LNCaP clone FGC (cell line): ENCODE measurements around the gene PRDM7.

Source experiments
- DNase-seq: peaks from one replicate; pipeline ENCODE4 v3.0.0-alpha.2; 2011; ENCODE audit warnings: low read depth
- H3K4me3 ChIP-seq: 2 replicates; pipeline ENCODE4 v1.5.1; 2011; ENCODE audit warnings: mild to moderate bottlenecking, low read depth, low read length, control low read depth
- TF ChIP-seq, protein P1 (sequence below): IDR thresholded peaks from 2 replicates; pipeline ENCODE4 v1.5.1; 2012; ENCODE audit warnings: mild to moderate bottlenecking; ENCODE audit not compliant: control insufficient read depth, insufficient read depth; ENCODE audit errors: extremely low read depth

Gene PRDM7

DNA sequence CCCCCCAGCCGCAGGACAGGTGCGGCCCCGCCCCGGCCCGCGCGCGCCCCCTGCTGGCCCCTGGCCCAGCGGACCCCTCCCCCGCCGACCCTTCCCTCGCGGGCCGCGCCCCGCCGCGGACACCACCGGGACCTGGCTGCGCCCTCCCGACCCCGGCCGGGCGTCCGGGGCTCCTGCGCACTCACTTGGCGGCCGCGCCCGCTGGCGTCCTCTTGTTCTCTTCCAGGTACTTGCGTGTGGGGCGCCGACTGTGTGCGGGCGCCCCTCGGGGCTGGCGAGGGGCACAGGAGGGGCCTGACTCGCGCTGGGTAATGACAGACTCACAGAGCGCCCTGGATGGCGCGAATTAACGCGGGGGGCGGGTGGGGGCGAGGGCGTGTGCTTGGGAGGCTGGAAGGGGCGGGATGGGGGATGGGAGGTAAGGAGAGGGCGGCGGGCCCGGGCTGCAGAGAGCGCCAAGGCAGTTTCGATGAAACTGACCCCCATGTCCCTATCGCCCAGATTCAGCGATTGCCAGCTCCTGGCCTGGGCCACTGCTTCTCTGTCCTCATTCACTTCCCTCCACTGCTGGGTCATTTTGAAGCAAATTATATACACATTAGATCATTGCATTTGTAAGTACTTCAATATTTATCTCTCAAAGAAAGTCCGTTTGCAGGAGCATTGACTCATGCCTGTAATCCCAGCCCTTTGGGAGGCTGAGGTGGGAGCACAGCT, 57.4 kb downstream of the PRDM7 start:
- no peak for DNase-seq
- TF ChIP-seq, protein P1, sequence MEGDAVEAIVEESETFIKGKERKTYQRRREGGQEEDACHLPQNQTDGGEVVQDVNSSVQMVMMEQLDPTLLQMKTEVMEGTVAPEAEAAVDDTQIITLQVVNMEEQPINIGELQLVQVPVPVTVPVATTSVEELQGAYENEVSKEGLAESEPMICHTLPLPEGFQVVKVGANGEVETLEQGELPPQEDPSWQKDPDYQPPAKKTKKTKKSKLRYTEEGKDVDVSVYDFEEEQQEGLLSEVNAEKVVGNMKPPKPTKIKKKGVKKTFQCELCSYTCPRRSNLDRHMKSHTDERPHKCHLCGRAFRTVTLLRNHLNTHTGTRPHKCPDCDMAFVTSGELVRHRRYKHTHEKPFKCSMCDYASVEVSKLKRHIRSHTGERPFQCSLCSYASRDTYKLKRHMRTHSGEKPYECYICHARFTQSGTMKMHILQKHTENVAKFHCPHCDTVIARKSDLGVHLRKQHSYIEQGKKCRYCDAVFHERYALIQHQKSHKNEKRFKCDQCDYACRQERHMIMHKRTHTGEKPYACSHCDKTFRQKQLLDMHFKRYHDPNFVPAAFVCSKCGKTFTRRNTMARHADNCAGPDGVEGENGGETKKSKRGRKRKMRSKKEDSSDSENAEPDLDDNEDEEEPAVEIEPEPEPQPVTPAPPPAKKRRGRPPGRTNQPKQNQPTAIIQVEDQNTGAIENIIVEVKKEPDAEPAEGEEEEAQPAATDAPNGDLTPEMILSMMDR: peak; percentile 77
- peak overlapping the region; percentile 74 for H3K4me3 ChIP-seq

DNA sequence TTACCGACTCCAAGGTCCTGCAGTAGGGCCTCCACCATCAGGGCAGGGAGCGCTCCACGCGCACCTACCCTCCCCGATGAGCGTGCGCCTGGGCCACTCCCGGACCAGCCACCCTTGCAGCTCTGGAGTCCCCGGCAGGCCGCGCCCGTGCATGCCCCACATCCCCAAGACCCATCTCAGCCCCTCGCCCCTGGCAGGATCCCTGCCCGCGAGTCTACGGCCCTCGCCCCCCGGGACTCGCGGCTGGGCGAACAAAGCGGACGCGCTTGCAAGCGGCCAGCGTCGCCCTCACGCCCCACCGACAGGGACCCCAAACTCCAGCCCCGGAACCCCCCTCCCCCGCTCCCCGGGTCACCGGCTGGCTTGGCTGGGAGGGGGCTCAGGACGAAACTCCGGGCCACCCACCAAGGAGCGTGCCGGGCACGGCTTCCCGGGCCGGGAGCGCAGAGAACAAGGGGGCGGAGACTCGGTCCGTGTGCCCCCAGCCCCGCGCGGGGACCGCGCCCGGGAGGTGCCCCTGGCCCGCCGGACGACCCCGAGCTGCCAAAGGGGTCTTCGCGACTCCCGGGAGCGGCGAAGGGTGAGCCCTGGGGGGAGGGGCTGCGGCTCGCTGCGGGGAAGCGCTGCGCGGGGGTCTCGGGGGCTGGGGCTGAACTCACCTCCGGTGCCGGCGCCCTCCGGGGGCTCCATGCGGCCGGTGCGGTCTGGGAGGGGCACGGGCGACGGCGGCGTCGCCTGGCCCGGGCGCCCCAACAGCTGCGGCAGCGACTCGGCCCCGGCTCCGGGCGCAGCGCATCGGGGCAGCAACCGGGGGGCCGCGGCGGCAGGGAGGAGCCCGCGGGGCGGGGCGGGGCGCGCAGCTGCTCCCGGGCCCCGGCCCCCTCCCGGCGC, 58.2 kb downstream of the PRDM7 start, which contains the start of gene DBNDD1:
DBNDD1 (minus strand) TSS at position 805 of the 891 bp plus-strand sequence; CDS start at position 690, 115 bp downstream.
- TF ChIP-seq, protein P1: no peak
- no peak for DNase-seq
- peak within 1 kb of the TSS; percentile 74 for H3K4me3 ChIP-seq

GRCh38 chr16:90018297-90018651, 58.9 kb downstream of the PRDM7 start:
- H3K4me3 ChIP-seq: peak overlapping the region; percentile 74
- no peak for DNase-seq

DNA sequence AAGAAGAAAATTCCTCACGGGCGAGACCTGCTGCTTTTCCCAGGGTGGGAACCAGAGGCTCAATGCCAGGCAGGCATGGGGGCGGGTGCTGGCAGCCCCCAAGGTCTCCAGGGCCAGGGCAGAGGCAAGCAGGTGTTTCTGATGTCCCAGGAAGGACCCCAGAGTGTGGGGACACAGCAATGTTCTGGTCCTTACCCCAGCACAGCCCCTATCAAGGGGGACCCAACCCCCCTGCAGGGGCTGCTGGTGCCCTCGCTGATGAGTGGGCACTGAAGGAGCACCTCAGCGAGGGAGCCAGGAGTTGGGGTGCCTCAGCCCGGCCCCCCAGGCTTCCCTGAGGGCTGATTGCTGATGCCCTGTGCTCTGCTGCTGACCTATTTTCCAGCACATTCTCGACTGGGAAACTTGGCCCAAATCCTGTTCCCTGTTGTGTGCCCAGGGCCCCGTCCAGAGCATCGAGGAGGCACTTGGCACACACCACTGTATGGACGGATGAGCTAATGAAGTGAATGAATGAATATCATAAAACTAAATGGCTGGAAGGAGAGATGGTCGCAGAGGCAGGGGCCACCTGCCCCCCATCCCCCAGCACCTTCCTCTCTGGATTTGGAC, 60.7 kb downstream of the PRDM7 start:
- peak; percentile 34 for DNase-seq
- H3K4me3 ChIP-seq: no peak overlapping the region
- TF ChIP-seq, protein P1: no peak

More at GRCh38 chr16:90018297-90018651, 58.9 kb downstream of the PRDM7 start:
- TF ChIP-seq, protein P1: no peak

DNA sequence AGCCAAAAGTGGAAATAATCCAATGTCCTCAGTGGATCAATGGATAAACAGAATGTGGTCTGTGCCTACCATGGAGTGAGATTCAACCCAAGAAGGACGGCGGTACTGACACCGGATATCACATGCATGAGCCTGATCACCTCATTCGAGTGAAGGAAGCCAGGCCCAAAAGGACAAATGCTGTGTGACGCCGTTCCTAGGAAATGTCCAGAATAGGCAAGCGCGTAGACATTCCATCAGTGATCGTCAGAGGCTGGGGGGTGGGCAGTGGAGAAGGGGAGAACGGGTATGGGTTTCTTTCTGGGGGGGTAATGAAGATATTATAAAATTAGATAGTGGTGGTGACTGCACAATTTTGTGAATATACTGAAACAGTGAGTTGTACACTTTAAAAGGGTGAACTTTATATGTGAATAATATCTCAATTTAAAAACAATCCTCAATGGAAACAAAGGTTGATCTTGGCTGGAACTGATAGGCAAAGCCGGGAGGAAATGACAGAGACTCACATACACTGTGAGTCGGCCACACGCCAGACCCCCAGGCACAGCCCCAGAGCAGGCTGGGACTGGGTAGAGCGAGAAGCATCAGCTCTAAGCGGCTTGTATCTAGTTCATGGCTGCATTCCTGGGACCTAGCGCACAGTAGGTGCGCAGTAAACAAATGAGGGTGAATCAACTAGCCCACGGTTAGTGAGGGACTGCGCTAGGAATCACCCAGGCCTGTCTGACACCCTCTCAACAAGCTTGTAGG, 61.4 kb downstream of the PRDM7 start:
- no peak for DNase-seq
- TF ChIP-seq, protein P1: no peak

More for the DNA sequence above, 61.4 kb downstream of the PRDM7 start:
- H3K4me3 ChIP-seq: no peak overlapping the region
